Measurements from ENCODE around the gene AKAP3.

Gene AKAP3

DNA sequence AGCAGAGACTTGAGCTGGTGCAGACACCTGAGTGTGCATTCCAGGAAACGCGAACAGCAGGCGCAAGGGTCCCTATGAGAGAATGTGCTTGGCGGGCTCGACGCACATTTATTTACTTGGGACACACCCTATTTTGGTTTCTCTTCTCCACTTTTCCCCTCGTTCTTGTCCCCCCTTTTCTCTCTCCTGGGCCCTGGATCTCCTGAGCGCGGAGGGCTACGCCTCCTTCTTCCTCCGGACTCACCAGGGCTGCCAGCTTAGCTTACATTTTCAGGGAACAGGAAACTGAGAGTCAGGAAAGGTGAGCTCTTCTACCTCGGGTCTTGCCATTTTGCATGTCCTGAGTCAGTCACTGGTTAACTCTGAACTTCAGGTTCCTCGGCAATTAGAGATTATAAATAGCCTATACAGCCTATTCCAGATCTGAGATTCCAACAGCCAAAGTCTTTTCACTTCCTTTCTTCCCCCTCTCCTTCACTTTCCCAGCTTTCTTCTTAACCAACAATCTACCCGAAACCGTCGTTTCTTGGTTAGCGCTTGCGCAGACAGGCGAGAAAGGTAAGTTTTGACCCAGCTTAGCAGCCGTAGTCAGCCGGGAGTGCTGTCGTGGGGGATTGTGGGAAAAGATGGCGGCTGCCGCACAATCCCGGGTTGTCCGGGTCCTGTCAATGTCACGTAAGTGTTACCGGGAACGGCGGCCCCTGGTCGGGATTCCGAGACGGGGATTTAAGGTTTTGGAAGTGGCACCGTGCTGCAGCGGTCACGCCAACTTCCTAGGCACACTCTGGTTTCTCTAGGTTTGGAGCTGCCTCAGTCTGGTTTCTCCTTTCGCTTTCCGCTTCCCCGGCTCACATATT is at the start of gene AKAP3, which contains the start of gene NDUFA9:
AKAP3 (minus strand) TSS at position 551 of the 857 bp plus-strand sequence. CDS start 10,855 bp downstream, outside the sequence.
NDUFA9 (plus strand) TSS at position 614 of the 857 bp plus-strand sequence; CDS start at position 627, 13 bp downstream.
- FAIRE-seq: peak; percentile 68
- DNase-seq (ENCODE audit: low spot score): peak; percentile 67

DNA sequence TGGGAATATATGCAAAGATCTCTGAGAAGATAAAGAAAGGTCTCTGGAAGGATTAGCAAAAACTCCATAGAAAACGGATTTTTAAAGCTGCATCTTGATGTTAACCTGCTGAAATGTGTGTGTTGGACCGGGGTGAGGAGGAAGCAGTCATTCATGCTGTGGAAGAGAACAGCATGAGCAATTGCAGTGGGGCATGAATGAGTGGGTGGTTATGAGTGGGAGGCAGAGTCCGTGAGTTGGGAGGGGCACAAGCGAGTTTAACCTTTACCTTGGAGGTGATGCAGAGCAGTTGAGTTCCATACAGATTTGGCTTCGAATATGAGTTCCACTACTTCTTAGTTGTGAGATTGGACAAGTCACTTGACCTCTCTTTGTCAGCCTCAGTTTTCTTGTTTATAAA is 41.9 kb upstream of the AKAP3 start:
- FAIRE-seq: no peak
- no peak for DNase-seq (ENCODE audit: low spot score)

DNA sequence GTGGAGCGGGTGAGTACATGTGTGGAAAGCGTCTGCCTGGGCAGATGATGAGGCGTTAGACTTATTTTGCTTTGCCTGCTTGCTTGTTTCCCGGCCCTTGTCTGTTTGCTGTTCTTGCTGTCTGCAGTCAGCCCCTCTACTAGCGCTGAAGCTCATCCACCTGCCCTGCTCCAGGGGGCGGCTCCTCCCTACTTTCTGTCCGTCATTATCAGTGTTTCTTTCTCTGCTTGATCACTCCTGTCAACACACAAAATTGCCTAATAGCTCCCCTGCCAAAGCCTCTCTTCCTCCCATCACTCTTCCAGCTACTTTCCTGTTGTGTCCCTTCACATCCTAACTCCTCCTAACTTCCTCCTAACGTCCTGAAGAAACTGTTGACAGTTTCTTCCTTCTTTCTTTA is 36.5 kb upstream of the AKAP3 start:
- FAIRE-seq (no peak), DNase-seq (ENCODE audit: low spot score) (no peak)

DNA sequence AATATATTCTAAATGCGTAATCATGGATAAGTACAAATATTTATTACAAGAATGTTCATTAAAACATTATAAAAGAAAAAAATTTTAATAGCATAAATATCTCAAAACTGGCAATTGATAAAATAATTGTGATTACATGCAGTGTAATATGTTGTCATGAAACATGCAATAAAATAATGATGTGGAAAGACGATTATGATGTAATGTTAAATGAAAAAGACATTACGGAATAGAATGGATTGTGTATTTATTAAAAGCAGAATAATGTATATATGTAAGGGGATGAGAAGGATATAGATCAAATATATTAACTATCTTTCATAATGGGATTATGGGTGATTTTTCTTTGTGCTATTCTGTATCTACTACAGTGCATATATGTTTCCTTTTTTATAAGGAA is 32.9 kb upstream of the AKAP3 start:
- FAIRE-seq: no peak
- DNase-seq (ENCODE audit: low spot score): no peak

DNA sequence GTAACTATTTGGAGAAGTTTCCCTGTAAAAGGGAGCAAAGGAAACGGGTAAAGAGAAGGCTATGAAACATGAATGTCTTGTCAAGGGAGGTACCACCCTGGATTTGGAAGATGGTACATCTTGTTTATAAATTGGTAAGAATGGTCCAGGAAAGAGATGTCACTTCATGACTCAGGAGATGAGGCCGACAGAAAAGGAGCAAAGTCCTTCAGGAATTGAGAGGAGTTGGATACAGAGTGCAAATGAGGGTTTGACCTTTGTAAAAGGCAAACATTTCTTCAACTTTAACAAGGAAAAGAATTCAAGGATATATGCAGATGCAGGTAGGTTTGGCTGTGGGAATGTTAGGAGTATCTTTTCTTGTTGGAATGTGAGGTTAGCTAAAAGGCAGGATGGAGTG is 30.9 kb upstream of the AKAP3 start:
- FAIRE-seq (no peak), DNase-seq (ENCODE audit: low spot score) (no peak)

DNA sequence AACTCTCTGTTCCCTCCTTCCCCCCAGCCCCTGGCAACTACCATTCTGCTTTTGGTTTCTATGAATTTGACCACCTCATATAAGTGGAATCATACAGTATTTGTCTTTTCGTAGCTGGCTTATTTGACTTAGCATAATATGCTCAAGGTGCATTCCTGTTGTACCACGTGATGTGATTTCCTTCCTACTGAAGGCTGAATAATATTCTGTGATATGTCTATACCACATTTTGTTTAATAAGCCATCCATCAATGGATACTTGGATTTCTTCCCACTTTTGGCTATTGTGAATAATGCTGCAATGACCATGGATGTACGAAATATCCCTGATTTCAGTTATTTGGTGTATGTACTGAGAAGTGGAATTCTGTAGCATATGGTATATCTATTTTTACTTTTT is 16.4 kb upstream of the AKAP3 start:
- no peak for DNase-seq (ENCODE audit: low spot score)
- no peak for FAIRE-seq

DNA sequence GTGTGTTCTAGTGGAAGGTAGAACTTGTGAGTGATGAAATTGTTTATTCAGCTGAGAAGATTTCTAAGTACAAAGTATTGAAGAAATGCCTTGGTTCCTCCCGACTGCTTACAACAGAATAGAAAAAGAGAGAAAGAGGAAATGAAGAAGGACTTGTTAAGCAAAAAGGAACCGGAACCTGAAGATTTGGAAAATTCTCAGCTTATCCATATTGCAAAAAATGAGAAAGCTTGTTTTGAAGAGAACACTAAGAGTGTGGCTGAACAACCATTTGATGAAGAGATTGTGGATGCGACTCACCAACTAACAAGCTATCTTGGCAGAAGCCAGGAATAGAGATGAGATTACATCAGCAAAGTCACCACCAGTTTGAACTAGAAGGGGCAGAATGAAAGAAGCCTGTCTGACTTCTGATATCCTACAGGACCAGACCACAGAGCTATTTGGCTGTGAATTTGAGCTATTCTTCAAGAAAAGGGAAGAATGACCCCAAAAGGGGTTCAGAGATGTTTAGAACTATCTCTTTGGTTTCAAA is 15.2 kb upstream of the AKAP3 start:
- FAIRE-seq (peak; percentile 2), DNase-seq (ENCODE audit: low spot score) (peak; percentile 60)

DNA sequence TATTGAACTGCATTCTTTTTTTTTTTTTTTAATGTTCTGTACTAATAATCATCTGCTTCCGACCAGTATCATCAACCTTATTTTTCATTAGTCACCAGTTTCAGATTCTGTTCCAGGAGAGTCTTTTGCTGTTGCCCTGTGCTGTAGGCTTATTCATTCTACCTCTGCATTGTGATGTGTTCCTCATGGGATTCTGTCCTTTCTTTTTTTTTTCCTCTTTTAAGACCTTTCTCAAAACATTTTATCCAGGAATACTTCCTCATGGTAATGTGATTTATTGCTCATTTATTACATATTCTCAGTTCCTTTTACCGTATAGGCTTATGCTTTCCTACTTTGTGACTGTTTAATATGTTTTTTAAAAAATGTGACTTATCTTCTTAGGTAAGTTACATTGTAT is 4.8 kb upstream of the AKAP3 start:
- FAIRE-seq: no peak
- no peak for DNase-seq (ENCODE audit: low spot score)

DNA sequence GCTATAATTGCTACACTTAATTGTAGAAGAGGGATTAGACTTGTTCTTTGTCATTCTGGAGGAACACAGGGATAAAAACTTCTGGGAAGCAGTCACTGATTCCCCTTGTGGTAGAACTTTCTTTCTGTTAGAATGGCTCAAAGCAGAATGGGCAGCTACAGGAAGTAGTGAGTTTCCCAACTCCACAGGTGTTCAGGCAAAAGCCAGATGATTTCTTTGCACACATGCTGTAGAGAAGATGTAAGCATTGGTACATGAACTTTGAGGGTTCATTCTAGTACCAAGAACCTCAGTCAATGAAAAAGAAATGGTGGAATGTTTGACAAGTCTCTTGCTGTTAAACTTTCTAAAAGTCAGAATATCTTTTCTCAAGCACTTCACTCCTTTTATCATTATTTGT is 4.4 kb upstream of the AKAP3 start:
- FAIRE-seq: no peak
- DNase-seq (ENCODE audit: low spot score): no peak

DNA sequence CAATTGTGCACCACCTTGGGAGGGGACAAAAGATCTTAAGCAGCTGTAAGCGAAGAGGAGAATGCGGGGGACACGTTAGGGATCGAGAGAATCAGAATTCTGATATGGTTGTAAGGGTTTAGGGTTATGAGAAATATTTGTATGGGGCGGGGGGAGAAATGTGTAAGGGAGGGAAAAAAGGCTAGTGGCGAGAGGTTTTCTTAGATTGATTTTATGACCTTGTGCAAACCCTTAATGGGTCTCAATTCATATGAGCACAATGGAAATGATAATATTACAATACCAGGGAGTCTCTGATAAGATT is 459 bp upstream of the AKAP3 start:
- DNase-seq (ENCODE audit: low spot score) (no peak), FAIRE-seq (no peak)

DNA sequence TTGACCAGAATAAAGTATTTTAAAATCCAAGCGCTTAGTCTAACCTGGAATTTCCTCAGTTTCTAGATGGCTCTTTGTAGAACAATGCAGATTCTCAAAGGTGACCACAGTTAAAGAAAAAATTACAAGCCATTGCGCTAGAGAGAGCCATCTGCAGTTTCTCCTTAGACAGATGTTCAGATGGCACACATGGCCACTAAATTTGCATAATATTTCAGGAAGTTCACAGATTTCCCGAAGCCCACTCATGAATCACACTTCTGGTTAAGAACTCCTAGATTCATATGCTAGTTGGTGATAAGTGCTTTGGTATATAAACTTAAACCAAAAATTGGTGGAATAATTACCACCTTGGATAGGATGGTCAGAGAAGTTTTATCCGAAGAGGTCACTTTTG is 749 bp downstream of the AKAP3 start:
- FAIRE-seq: no peak
- no peak for DNase-seq (ENCODE audit: low spot score)

DNA sequence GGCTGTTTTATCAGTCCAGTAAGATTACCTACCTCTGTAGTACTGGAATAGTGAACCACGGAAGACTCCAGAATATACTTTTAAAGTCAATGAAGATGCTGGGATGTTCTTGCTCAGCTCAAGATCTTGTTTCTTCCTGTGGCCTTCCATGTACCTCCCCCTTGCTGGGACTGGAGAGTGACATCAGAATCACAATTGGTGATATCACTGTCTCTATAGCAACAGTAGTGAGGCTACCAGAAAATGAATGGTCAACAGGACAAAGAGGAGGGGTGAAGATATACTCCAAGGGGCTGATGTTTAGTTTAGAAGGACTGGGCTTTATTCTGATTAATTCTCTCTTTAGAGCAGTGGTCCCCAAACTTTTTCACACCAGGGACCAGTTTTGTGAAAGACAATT is 3.8 kb downstream of the AKAP3 start:
- FAIRE-seq (no peak), DNase-seq (ENCODE audit: low spot score) (no peak)

DNA sequence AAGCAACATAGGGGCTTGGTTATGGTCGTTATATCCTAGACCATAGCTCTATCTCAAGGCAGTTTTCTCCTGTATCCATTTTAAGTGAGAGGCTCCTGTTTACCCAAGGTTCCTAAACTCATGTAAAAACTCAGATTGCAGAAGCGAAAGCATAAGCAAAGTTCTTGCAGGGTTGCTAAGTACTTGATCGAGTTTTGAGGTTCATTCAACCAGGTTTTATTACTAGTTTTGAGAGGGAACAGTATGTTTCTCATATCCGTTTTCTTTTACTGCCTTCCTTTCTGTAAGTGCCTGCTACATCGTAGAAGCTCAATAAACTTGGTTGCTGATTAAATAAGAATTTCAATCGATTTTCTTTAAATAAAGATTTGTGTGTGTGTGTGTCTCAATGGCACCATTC is 5.1 kb downstream of the AKAP3 start:
- FAIRE-seq: no peak

DNA sequence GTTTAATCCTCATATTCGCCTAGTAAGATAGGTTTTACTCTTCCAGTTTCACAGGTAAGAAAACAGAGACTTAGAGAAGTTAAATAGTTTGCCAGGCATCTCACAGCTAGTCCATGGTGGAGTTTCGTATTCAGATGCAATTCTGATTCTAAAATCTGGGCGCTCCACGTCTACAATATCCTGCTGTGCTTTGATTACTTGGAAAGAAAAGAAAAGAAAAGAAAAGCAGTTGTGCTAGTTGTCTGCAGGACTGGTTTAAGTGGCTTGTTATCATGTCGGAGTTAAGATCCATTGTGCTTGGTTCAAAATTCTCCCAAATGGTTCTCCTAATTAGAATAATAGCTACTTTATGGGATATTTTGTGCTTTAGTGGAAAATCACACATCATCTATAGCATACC is 18.6 kb downstream of the AKAP3 start:
- DNase-seq (ENCODE audit: low spot score): no peak
- no peak for FAIRE-seq

More for the DNA sequence above, 5.1 kb downstream of the AKAP3 start:
- DNase-seq (ENCODE audit: low spot score): no peak

DNA sequence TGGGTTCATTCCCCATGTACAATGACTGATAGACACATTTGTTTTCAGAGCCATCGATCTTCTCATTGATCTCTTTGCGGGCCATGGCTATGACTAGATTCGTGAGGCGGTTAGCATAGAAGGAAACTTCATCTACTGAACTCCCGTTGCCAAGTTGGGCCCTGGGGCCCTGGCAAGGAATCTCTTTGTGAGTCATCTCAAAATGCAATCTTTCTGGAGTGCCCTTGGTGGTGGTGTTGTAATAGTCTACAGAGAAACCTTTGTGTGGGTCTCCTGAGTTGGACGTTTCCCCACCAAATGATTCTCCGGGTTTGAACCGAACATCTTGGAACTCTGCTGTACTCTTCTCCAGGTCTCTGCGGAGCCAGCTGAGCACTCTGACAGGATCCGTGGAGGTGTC is 20.4 kb downstream of the AKAP3 start:
- no peak for DNase-seq (ENCODE audit: low spot score)
- no peak for FAIRE-seq

DNA sequence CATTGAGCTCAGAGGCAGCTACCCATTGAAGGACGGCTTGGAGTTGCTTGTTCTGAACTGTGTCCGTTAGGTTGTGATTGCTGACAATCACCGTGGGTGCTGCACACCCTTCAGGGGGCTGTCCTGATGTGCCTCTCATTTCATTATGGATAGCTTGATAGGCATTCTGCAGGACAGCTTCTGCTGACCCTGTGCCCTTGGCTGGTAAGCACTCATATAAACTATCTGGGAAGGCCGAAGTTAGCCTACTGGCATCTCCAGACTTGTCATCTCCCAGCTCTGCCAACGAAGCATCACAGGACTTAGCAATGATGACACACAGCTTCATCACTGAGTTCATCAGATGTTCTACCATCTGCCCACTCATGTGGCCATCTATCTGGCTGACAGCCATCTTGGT is 22.3 kb downstream of the AKAP3 start:
- FAIRE-seq (no peak), DNase-seq (ENCODE audit: low spot score) (no peak)

DNA sequence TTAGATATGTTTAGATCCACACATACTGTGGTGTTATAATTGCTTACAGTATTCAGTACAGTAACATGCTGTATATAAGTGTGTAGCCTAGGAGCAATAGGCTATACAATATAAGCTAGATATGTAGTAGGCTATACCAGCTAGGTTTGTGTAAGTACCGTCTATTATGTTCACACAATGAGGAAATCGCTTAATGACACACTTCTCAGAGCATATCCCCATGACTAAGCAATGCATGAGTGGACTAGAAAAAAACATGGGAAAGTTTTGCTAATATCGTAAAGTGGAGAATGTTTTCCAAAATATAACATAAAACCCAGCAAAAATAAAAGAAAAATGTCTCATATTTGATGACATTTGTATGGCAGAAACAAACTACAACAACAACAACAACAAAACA is 27.3 kb downstream of the AKAP3 start:
- no peak for FAIRE-seq
- DNase-seq (ENCODE audit: low spot score): no peak

DNA sequence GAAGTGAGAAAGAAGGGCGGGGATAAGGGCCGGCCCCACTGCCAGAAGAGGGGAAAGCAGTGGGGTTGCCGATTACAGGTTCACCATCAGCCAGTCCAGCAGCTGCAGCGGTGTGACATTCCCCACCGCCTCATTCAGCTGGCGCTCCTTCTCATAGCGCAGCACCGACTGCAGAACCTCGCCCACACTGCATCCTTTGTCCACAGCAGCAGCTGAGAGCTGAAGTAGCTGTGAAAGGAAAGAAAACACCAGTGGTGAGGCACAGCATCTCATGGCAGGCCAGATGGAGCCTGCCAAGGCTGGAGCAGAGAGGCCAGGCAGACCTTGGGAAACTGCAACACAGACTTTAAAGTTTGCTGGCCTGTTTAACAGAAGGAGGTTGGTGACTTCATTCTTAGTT is 33.2 kb downstream of the AKAP3 start:
- DNase-seq (ENCODE audit: low spot score): no peak
- FAIRE-seq: no peak

DNA sequence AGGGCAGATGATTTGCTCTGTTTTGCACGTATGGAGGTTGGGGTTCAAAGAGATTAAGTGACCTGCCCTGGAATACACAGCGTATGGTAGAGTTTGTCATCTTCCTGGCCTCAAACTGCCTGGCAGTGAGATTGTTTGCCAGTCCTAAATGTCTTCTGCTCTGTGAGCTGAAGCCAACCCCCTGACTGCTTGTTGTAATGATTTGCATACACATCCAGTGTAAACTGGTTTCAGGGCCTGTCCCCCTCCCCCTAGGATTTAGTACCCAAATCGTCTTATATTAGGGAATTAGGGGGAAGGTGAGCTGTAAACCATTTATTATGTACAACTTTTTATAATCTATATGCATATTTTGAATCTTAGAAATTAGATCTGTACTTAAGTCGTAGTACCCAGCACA is 38.4 kb downstream of the AKAP3 start:
- FAIRE-seq: no peak
- no peak for DNase-seq (ENCODE audit: low spot score)

DNA sequence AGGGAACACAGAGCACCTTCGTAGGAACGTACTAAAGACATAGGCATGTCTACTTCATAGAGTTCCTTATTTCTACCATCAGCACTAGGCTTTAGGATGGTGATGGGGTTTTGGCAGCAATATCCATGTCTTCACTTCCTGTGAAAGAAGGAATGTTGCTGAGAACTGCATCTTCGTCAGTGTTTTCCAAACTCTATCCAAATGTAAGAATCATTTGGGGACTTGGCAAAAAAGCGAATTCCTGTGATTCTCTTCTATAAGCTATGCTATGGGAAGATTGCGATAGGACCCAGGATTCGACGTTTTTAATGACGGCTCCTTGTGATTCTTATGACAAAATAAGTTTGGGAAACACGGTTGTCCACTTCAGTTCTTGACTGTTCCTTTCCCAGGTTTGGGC is 39.8 kb downstream of the AKAP3 start:
- no peak for FAIRE-seq
- DNase-seq (ENCODE audit: low spot score): no peak

DNA sequence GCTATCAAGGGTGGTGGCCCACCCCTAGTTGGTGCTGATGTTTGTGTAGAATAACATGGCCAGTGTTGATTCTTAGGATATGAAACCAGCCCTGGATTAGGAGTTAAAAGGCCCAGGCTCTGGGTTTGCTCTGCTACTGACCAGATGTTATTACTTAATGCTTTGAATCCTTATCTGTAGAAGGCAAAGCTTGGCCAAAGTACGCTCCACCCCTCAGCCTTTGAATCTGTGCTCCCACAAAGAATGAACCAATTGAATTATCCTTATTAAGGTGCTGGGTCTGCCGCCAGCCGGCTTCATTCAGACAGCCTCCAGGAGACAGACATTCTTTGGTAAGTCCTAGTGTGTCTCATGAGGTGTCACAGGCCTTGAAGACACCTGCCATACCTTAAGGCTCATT is 41.8 kb downstream of the AKAP3 start:
- FAIRE-seq (no peak), DNase-seq (ENCODE audit: low spot score) (no peak)

DNA sequence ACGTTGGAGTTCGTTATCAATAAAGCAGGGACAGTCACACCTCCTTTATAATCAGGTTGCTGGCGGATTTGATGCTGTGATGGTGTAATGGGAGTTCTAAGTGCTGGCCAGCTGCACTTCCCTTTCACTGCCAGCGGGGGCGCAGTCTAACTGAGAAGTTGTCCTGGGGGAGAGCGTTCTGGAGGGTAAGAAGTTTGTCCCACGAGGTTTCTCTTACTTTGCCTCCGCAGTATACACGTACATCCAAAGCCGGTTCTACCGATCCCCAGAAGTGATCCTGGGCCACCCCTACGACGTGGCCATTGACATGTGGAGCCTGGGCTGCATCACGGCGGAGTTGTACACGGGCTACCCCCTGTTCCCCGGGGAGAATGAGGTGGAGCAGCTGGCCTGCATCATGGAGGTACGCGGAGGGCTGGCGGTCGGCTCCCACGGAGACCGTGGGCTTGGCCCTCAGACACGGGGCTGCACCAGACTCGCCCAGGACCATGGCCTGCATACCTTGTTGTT is 44.1 kb downstream of the AKAP3 start:
- peak; percentile 70 for FAIRE-seq
- peak; percentile 78 for DNase-seq (ENCODE audit: low spot score)

DNA sequence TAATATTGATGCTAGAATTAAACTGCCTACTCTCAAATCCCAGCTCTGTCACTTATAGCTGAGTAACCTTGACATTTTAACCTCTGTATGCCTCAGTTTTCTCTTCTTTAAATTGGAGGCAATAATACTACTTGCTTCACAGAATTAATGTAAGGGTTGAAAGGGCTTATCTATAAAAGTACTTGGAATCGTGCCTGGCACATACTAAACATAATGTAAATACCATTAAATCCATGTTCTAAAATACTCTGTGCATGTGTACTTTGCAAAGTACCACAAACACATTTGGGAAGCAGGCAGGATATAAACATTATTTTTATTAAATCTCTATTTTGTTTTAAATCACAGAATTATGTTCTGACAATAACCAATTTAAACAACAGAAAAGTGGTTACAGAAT is 44.9 kb downstream of the AKAP3 start:
- FAIRE-seq: no peak
- no peak for DNase-seq (ENCODE audit: low spot score)
